BLaER1 treated with 17β-estradiol and CSF1 and Interleukin-3, amounts not matched to agents 10 nM and 100 nM (cell line): Measurements from ENCODE around the gene SLC25A6.
A peak's percentile ranks its signal among the peaks of the same experiment; 100 is the strongest.
"Not testable (repeated sequence)": the region's sequence is repeated elsewhere in the genome, so short reads cannot be mapped to it uniquely, and the experiment has no call there.

Experiments
- H3K27ac ChIP-seq, 11 experiments: shearing (Covaris generic); formaldehyde crosslinking; 2 replicates each; pipeline ENCODE4 v1.8.1; 2022
- H3K27me3 ChIP-seq, 11 experiments: shearing (Covaris generic); formaldehyde crosslinking; 2 replicates each; pipeline ENCODE4 v1.8.1; 2022
- H3K36me3 ChIP-seq, 11 experiments: shearing (Covaris generic); formaldehyde crosslinking; 2 replicates each; pipeline ENCODE4 v1.8.1; 2022
- H3K4me1 ChIP-seq, 10 experiments: shearing (Covaris generic); formaldehyde crosslinking; 2 replicates each; pipeline ENCODE4 v1.8.1; 2022
- H3K4me2 ChIP-seq, 11 experiments: shearing (Covaris generic); formaldehyde crosslinking; 2 replicates each; pipeline ENCODE4 v1.8.1; 2022
- H3K4me3 ChIP-seq, 10 experiments: shearing (Covaris generic); formaldehyde crosslinking; 2 replicates each; pipeline ENCODE4 v1.8.1; 2022
- H3K9ac ChIP-seq, 11 experiments: shearing (Covaris generic); formaldehyde crosslinking; 2 replicates each; pipeline ENCODE4 v1.8.1; 2022
- H3K9me3 ChIP-seq, 11 experiments: shearing (Covaris generic); formaldehyde crosslinking; replicated peaks in 1 of 11; 2 replicates each; pipeline ENCODE4 v1.8.1; 2022
- H4K20me1 ChIP-seq, 11 experiments: shearing (Covaris generic); formaldehyde crosslinking; 2 replicates each; pipeline ENCODE4 v1.8.1; 2022
- Cebpa-rat ChIP-seq, 11 experiments: shearing (Covaris generic); IDR thresholded peaks; 2 replicates each; pipeline ENCODE4 v1.8.1; 2022

Gene SLC25A6

GRCh38 chrX:1417921-1418771 lies 26.2 kb upstream of the SLC25A6 start:
- Histone ChIP-seq H3K9me3 (peaks cover 30 to 36% (median 33%) of the 10 kb centered on the region in 11 experiments), H3K27me3 (no peaks in the 10 kb centered on the region), H3K4me3 (no peak overlapping the region; a peak in 1 of 20 replicates), H4K20me1 (peaks cover 0 to 30% (median 5%) of the 10 kb centered on the region in 11 experiments; a peak in 9 of 22 replicates), H3K9ac (no peak overlapping the region), H3K27ac (no peak overlapping the region), H3K4me2 (no peak overlapping the region), H3K4me1 (peaks cover 0 to 16% (median 0%) of the 10 kb centered on the region in 10 experiments; a peak in 5 of 20 replicates), H3K36me3 (peaks cover 72 to 95% (median 87%) of the 10 kb centered on the region in 11 experiments)
- TF ChIP-seq Cebpa-rat (IDR thresholded peaks at IDR 0.05): no peak

- Histone ChIP-seq H3K9ac (no peak overlapping the region), H3K36me3 (peaks cover 72 to 95% (median 86%) of the 10 kb centered on the region in 11 experiments), H3K27ac (no peak overlapping the region), H3K4me3 (no peak overlapping the region), H3K9me3 (peaks cover 20 to 26% (median 24%) of the 10 kb centered on the region in 11 experiments), H4K20me1 (peaks cover 0 to 35% (median 5%) of the 10 kb centered on the region in 11 experiments; a peak in 10 of 22 replicates), H3K4me2 (no peak overlapping the region), H3K27me3 (no peaks in the 10 kb centered on the region), H3K4me1 (peaks cover 0 to 16% (median 0%) of the 10 kb centered on the region in 10 experiments; a peak in 5 of 20 replicates)
- no peak for TF ChIP-seq Cebpa-rat (IDR thresholded peaks at IDR 0.05)
Measured at GRCh38 chrX:1416965-1417760, 25.2 kb upstream of the SLC25A6 start.

- peaks cover 12 to 18% (median 15%) of the 10 kb centered on the region in 11 experiments for H3K9me3 ChIP-seq
- H4K20me1 ChIP-seq: peaks cover 0 to 41% (median 10%) of the 10 kb centered on the region in 11 experiments; a peak in 14 of 22 replicates
- H3K27me3 ChIP-seq: no peaks in the 10 kb centered on the region
- H3K4me3 ChIP-seq: no peak overlapping the region
- H3K36me3 ChIP-seq: peaks cover 71 to 95% (median 86%) of the 10 kb centered on the region in 11 experiments
- no peak overlapping the region for H3K4me2 ChIP-seq
- peaks cover 0 to 23% (median 7%) of the 10 kb centered on the region in 10 experiments; a peak in 14 of 20 replicates for H3K4me1 ChIP-seq
- H3K27ac ChIP-seq: no peak overlapping the region
- no peak for TF ChIP-seq Cebpa-rat (IDR thresholded peaks at IDR 0.05)
- no peak overlapping the region for H3K9ac ChIP-seq
Measured at GRCh38 chrX:1416327-1416784, 24.4 kb upstream of the SLC25A6 start.

- H3K4me2 ChIP-seq: no peak overlapping the region
- H3K4me1 ChIP-seq: peaks cover 0 to 16% (median 10%) of the 10 kb centered on the region in 10 experiments; a peak in 14 of 20 replicates
- H3K9ac ChIP-seq: no peak overlapping the region
- H3K27me3 ChIP-seq: no peaks in the 10 kb centered on the region
- H3K27ac ChIP-seq: no peak overlapping the region
- H3K36me3 ChIP-seq: peaks cover 54 to 72% (median 59%) of the 10 kb centered on the region in 11 experiments
- no peaks in the 10 kb centered on the region for H3K9me3 ChIP-seq
- H3K4me3 ChIP-seq: no peak overlapping the region
- peaks cover 0 to 31% (median 13%) of the 10 kb centered on the region in 11 experiments; a peak in 14 of 22 replicates for H4K20me1 ChIP-seq
- no peak for TF ChIP-seq Cebpa-rat (IDR thresholded peaks at IDR 0.05)
Measured at GRCh38 chrX:1412551-1413161, 20.7 kb upstream of the SLC25A6 start.

- TF ChIP-seq Cebpa-rat (IDR thresholded peaks at IDR 0.05): no peak
- peaks cover 0 to 16% (median 10%) of the 10 kb centered on the region in 10 experiments; a peak in 14 of 20 replicates for H3K4me1 ChIP-seq
- H3K36me3 ChIP-seq: peaks cover 55 to 72% (median 61%) of the 10 kb centered on the region in 11 experiments
- peaks cover 0 to 12% (median 2%) of the 10 kb centered on the region in 11 experiments; a peak in 7 of 22 replicates for H3K9me3 ChIP-seq
- peak overlapping the region in 2 of 11 experiments; percentile 40 to 45; a peak in 3 of 22 replicates for H3K27ac ChIP-seq
- H3K27me3 ChIP-seq: no peaks in the 10 kb centered on the region
- H3K9ac ChIP-seq: peak overlapping the region in 2 of 11 experiments; percentile 15 to 39; a peak in 2 of 22 replicates
- H4K20me1 ChIP-seq: peaks cover 0 to 33% (median 13%) of the 10 kb centered on the region in 11 experiments; a peak in 14 of 22 replicates
- no peak overlapping the region for H3K4me3 ChIP-seq
- peak overlapping the region in 7 of 11 experiments; percentile 33 to 51 (median 46); a peak in 13 of 22 replicates for H3K4me2 ChIP-seq
Measured at GRCh38 chrX:1411326-1411725, 19.4 kb upstream of the SLC25A6 start.

- Histone ChIP-seq H3K9me3 (peaks cover 0 to 46% (median 36%) of the 10 kb centered on the region in 11 experiments; a peak in 19 of 22 replicates), H3K27me3 (no peaks in the 10 kb centered on the region), H3K27ac (no peak overlapping the region), H3K4me1 (peaks cover 0 to 12% (median 10%) of the 10 kb centered on the region in 10 experiments; a peak in 14 of 20 replicates), H3K9ac (no peak overlapping the region), H3K4me2 (no peak overlapping the region), H4K20me1 (peaks cover 0 to 26% (median 10%) of the 10 kb centered on the region in 11 experiments; a peak in 11 of 22 replicates), H3K36me3 (peaks cover 60 to 76% (median 67%) of the 10 kb centered on the region in 11 experiments), H3K4me3 (no peak overlapping the region)
- TF ChIP-seq Cebpa-rat (IDR thresholded peaks at IDR 0.05): no peak
Measured at GRCh38 chrX:1407035-1407434, 15.1 kb upstream of the SLC25A6 start.

- not testable (repeated sequence) for H3K27ac ChIP-seq, H3K4me2 ChIP-seq, H3K27me3 ChIP-seq, H3K4me1 ChIP-seq, H3K9ac ChIP-seq, H3K4me3 ChIP-seq
- peaks cover 0 to 46% (median 36%) of the 10 kb centered on the region in 11 experiments; a peak in 19 of 22 replicates for H3K9me3 ChIP-seq
- H3K36me3 ChIP-seq: peaks cover 67 to 77% (median 69%) of the 10 kb centered on the region in 11 experiments
- peaks cover 0 to 31% (median 5%) of the 10 kb centered on the region in 11 experiments; a peak in 11 of 22 replicates for H4K20me1 ChIP-seq
Measured at GRCh38 chrX:1405769-1406168, 13.9 kb upstream of the SLC25A6 start.

- not testable (repeated sequence) for H3K4me3 ChIP-seq, H3K9ac ChIP-seq, H3K4me2 ChIP-seq, H3K27me3 ChIP-seq, H3K27ac ChIP-seq, H3K4me1 ChIP-seq
- Histone ChIP-seq H3K9me3 (peaks cover 0 to 46% (median 36%) of the 10 kb centered on the region in 11 experiments; a peak in 19 of 22 replicates), H3K36me3 (peaks cover 81 to 89% (median 88%) of the 10 kb centered on the region in 11 experiments), H4K20me1 (peaks cover 0 to 48% (median 8%) of the 10 kb centered on the region in 11 experiments; a peak in 13 of 22 replicates)
Measured at GRCh38 chrX:1403867-1404266, 12.0 kb upstream of the SLC25A6 start.
